Fibroblast of lung (primary cell): ENCODE measurements around the gene ETS1.

Source experiments
- CTCF ChIP-seq, 2 donors: IDR thresholded peaks in 1 of 2; conservative IDR thresholded peaks in 1 of 2; 1 replicate in 1 of 2; 2 replicates in 1 of 2; pipeline ENCODE4 v1.5.1; 2011 to 2012; ENCODE audit warnings: low read length in 2 of 2, control low read depth in 1 of 2, inconsistent platforms in 1 of 2, low read depth in 1 of 2, mild to moderate bottlenecking in 1 of 2
- EZH2 ChIP-seq: IDR thresholded peaks from 2 replicates; pipeline ENCODE4 v1.5.1; 2012; ENCODE audit warnings: low read length, control low read depth, mild to moderate bottlenecking; ENCODE audit errors: missing control alignments

DNA sequence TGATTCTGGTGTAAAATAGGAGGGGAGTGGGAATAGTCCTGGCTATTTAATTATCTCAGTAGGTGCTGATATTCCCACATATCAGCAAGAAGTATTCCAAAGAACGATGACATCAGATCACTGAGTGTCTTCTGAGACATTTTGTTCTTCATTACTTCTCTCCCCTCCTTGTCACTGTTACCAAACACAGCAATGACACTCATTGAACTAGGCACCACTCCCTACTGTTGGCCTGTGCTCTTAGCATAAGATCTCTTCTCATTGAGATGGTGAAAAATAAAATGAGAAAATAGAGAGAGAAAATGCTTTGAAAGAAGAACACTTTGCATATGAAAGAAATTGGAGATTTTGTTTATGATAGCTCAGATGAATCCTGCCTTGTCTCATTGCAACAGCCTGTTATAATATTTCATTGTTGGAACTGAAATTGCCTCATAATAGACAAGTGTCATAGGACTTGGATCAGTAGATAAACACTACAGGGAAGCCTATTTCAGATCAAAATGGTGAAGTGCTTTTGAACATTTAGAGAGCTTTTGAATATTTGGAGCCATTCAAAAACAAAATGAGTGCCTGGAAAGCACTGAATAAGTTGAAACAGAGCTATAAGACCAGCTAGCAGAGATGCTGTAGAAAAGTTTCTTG, 11.3 kb upstream of the ETS1 start:
- TF ChIP-seq CTCF (conservative IDR thresholded peaks at IDR 0.05 in 1 of 2, IDR thresholded peaks at IDR 0.05 in 1 of 2; ENCODE audit: low read depth in 1 of 2, low read length in 2 of 2), result no peak
- TF ChIP-seq EZH2, result no peak
